GM12874 (cell line): Measurements from ENCODE around the gene ZC3H12C.

Source experiments
- CTCF ChIP-seq: IDR thresholded peaks from 2 replicates; pipeline ENCODE4 v1.5.1; 2011; ENCODE audit warnings: low read depth, mild to moderate bottlenecking, control low read depth, low read length, moderate library complexity; ENCODE audit not compliant: insufficient read depth

The ZC3H12C gene

DNA sequence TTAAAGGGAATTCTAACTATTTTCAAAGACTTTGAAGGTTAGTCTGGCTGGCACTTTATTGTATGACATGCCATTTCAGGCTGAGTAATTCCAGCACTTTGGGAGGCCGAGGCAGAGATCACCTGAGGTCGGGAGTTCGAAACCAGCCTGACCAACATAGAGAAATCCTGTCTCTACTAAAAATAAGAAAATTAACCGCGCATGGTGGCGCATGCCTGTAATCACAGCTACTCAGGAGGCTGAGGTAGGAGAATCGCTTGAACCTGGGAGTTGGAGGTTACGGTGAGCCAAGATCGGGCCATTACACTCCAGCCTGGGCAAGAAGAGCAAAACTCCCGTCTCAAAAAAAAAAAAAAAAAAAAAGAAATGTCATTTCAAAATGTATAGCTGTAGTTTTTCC lies 107.6 kb downstream of the ZC3H12C start:
- TF ChIP-seq CTCF, result no peak

DNA sequence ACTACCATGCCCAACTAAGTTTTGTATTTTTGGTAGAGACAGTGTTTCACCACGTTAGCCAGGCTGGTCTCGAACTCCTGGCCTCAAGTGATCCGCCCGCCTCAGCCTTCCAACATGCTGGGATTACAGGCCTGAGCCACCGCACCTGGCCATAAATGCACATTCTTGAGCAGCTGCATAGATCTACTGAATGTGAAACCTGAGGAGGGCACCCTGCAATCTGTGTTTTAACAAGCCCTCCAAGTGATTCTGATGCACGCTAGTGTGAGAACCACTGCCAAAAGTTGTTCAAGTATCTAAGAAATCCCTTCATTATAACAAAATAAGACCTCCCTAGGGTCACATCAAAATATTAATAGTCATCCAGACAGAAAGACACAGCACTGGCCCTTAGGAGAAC lies 113.9 kb downstream of the ZC3H12C start:
- TF ChIP-seq CTCF, result no peak

DNA sequence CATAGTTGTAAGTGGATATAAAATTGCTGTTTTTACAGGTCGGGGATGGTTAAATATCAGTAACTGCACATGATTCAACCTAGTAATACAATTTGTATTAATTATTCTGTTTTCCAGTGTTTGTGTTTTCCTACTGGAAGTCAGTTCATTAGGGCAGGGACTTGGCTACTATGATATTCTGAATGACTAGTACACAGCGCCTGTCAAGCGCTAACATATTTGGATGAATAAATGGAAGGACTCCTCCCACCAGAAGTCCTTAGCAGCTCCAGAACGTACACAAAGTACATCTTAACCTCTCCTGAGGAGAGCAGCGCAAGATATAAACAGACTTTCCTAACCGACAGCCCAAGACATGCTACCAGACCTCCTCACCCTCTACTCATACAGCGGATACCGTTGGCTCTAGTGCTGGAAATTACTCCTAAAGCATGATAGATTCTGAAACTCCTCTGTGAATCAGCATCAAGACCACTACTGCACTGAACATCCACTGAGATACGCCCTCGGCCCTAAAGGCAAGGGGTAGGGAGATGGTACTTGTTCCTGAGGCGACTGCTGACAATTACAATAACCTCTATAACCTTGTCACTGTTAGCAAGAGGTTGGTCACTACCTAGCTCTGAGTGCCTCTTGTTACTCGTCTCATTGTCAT lies 124.2 kb downstream of the ZC3H12C start:
- no peak for TF ChIP-seq CTCF

DNA sequence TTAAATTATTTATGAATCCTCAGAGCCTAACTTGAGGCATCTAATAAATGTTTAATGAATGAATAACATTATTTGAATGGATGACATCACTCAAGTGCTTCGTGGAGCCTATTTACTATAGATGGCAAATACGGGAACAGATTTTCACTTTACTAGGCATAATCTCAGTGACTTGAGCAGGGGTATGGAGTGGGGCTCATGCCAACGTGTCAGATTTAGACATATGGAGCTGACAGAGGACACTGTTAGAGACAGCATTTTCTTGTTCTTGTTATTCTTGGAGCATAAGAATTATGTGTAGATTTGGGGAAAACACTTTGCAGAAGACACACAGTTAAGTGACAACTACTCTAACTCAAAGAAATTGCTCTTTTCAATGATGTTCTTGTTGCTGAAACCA lies 124.7 kb downstream of the ZC3H12C start:
- TF ChIP-seq CTCF, result no peak

DNA sequence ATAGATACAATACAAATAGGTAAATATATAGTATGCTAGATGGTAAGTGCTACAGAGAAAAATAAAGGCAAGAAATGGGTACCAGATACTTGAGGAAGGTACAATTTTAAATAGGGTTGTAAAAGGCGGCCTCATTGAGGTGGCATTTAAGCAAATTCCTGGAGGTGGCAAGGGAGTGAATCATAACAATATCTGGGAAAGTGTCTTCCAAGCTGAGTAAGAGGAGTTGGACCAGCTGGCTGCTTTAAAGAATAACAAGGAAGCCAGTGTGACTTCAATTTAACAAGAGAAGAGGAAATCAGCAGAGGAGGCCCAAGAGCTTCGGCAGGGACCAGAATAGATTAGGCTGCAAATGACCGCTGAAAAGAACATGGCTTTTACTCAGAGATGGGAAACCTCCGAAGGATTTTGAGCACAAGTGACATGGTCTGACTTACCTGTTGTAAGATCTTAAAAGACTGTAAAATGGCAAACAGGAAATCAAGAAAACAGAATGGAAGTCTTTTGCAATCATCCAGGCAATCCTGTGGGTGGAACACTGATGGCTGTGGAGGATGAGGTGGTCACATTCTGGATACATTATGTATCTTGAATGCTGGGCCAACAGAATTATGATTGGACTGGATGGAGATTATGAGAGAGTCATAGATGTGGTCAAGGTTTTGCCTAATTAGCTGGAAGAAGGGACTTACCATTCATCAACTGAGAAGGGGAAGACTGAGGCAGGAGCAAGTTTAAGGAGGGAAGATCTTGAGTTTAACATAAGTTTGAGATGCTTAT lies 126.0 kb downstream of the ZC3H12C start:
- no peak for TF ChIP-seq CTCF
